Mesodermal cell (in vitro differentiated cells): ENCODE results near the gene PDE9A.

Experiments used
- H3K27ac ChIP-seq: 2 replicates; pipeline ENCODE4 v1.7.0; 2013; ENCODE audit warnings: mild to moderate bottlenecking, low read depth, low read length, moderate library complexity; ENCODE audit not compliant: severe bottlenecking
- H3K36me3 ChIP-seq: 2 replicates; pipeline ENCODE4 v1.7.1; 2013; ENCODE audit warnings: mild to moderate bottlenecking, low read length, moderate library complexity; ENCODE audit not compliant: control insufficient read depth, insufficient read depth
- H3K4me1 ChIP-seq: one replicate; pipeline ENCODE4 v1.7.1; 2013; ENCODE audit warnings: mild to moderate bottlenecking, low read length; ENCODE audit not compliant: insufficient read depth, control insufficient read depth, poor library complexity, severe bottlenecking
- H3K4me3 ChIP-seq: 2 replicates; pipeline ENCODE4 v1.7.0; 2013; ENCODE audit warnings: low read length, control low read depth, mild to moderate bottlenecking; ENCODE audit not compliant: insufficient read depth, poor library complexity, severe bottlenecking; ENCODE audit errors: extremely low read depth
- H3K9me3 ChIP-seq: 2 replicates; pipeline ENCODE4 v1.7.1; 2013; ENCODE audit warnings: mild to moderate bottlenecking, low read length, moderate library complexity; ENCODE audit not compliant: control insufficient read depth
- WGBS, 2 experiments: methylation state at CpG; one replicate each; pipeline ENCODE4 v1.1.5; 2013; ENCODE audit warnings: missing lambda C conversion rate in 2 of 2; ENCODE audit not compliant: insufficient coverage in 2 of 2; 5-methylcytosine and 5-hydroxymethylcytosine counted together

The PDE9A gene

DNA sequence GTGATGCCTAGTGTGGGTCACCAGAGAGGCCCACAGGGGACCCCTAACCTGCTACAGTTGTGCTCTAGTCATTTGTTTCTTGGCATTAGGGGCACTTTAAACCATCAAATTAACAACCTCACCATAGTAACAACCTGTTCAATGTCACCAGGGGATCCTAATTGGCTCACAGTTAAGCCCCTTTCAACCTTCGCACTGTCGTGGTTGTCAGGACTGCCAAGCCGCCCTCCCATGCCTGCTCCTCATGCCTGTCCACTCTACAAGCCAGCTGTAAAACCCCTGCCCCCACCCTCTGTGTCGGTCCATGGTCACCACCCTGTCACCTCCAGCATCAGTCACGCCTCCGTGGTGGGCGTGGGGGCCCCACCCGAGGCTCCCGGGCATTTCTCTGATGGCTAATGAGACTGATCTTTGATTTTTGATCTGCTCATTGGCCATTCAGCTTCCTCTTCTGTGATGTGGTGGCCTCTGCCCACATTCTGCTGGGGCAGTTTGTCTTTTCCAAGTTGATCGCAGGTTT is 129.4 kb downstream of the PDE9A start:
- H3K9me3 ChIP-seq, result no peaks in the 10 kb centered on the region
- no peak overlapping the region for H3K27ac ChIP-seq
- 88 to 90% methylated on average over 8 to 9 of the region's 10 CpGs for WGBS, 2 experiments
- peaks cover 13% of the 10 kb centered on the region for H3K4me1 ChIP-seq
- no peaks in the 10 kb centered on the region for H3K36me3 ChIP-seq
- H3K4me3 ChIP-seq, result no peak overlapping the region

DNA sequence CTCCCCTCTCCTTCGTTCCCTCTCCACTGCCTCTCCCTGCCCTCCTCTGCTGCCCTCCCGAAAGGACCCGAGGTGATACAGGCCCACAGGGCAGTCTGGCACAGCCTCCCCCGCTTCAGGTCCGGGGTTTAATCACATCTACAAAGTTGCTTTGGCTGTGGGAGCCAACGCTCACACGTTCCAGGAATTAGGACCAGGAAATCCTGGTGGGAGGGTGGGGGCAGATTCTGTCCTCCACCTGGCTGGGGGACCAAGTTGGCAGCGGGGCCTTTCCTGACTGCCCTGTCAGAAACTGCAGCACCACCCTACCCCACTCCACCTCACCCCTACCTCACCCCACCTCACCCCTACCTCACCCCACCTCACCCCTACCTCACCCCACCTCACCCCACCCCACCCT is 130.9 kb downstream of the PDE9A start:
- WGBS, 2 experiments, result 63 to 75% methylated on average over 4 to 7 of the region's 8 CpGs
- H3K27ac ChIP-seq, result peak overlapping the region; percentile 24
- H3K36me3 ChIP-seq, result no peaks in the 10 kb centered on the region
- no peaks in the 10 kb centered on the region for H3K9me3 ChIP-seq
- H3K4me3 ChIP-seq, result no peak overlapping the region
- H3K4me1 ChIP-seq, result peaks cover 12% of the 10 kb centered on the region

DNA sequence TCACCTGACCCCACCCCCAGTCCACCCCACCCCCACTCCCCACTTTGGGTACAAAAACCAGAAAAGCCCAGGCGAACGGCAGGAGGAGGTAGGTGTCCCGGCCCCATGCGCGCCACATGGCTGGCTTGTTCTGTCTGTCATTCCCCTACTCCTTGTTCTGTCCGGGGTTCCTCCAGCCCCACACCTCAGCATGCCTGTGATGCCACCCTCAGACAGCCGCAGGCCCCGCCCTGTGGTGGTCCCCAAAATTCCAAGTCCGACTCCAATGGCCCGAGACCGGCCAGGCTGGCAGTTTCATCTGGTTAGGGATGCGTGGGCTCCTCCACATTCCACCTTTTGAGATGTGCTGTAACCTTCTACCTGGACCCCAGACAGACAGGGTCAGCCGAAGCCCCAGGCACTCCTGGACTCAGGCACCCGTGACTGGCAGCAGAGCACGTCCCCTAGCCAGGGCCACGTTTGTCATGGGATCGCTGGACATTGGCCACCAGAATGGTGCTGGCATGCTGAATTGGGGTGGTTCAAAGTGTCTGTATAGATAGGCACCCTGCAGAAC is 131.6 kb downstream of the PDE9A start:
- Histone ChIP-seq H3K4me1 (peaks cover 10% of the 10 kb centered on the region), H3K27ac (no peak overlapping the region), H3K36me3 (no peaks in the 10 kb centered on the region), H3K9me3 (no peaks in the 10 kb centered on the region), H3K4me3 (no peak overlapping the region)
- WGBS, 2 experiments, result 95 to 98% methylated on average over 9 to 15 of the region's 17 CpGs

DNA sequence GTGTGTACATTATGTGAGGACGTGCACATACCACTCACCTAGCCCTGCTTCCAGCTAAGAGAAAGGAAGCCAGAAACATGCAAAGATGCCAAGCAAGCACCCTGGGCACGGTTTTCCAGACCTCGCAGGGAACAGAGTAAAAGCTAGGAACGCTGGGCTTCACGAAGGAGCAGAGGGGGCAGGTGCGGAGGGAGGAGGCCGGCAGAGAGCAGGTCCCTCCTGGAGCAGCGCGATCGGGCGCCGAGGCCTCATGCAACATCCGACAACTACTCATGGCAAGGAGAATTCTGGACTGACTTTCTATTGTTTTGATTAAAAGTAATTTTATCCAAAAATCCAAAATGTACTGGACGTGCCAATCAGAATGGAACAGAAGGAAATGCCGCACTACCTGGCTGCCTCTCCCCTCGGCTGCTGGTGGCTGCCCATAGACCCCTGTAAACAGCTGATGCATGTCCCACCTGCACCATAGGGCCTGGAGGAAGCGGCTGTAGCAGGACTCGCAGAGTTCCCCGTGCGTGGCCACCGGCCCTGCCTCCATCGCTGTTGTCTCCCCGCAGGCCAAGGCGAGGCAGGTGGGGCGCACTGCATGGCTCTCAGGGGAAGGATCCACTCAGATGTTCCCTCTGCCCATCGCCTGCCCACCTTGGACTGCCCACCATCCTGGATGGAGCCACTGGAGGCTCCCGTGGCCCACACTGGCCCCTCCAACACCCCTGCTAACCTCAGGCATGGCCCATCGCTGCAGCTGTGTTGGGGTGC is 132.4 kb downstream of the PDE9A start:
- Histone ChIP-seq H3K9me3 (no peaks in the 10 kb centered on the region), H3K27ac (no peak overlapping the region), H3K36me3 (no peaks in the 10 kb centered on the region), H3K4me3 (no peak overlapping the region), H3K4me1 (peaks cover 10% of the 10 kb centered on the region)
- WGBS, 2 experiments, result 91 to 95% methylated on average over 27 to 28 of the region's 28 CpGs

DNA sequence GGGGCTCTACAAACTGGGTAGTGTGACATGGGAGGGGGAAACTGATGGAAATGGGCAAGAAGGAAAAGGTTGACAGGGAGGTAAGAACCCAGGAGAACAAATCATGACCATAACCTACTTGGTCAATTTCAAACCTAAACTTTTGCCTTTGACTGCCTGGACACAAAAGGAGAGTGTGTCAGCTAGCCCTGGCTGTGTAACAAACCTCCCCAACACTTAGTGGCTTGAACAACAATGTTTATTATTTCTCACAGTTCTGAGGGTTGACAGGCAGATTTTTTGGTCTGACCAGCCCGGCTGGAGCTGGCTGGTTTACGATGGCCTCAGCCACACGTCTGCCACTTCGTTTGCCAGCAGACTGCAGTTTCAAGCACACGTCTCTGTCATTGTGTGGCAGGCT is 133.5 kb downstream of the PDE9A start:
- Histone ChIP-seq H3K9me3 (no peaks in the 10 kb centered on the region), H3K4me3 (no peak overlapping the region), H3K27ac (no peak overlapping the region), H3K4me1 (peaks cover 2% of the 10 kb centered on the region), H3K36me3 (no peaks in the 10 kb centered on the region)
- WGBS, 2 experiments, result 92 to 98% methylated on average over 5 of the region's 5 CpGs

DNA sequence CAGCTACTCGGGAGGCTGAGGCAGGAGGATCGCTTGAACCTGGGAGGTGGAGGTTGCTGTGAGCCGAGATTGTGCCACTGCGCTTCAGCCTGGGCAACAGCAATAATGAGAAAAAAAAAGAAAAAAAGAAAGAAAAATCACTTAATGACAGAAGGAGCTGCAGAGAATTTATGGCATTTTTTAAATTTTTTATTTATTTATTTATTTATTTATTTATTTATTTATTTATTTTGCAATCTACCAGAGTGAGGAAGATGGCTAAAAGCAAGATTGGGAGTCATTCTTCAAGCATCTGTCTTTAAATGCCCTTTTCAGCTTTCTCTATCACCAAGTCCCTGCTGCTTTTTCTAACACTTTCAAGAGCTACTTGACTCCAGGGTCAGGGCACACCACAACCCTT is 134.2 kb downstream of the PDE9A start:
- Histone ChIP-seq H3K4me1 (peaks cover 2% of the 10 kb centered on the region), H3K27ac (no peak overlapping the region), H3K36me3 (no peaks in the 10 kb centered on the region), H3K4me3 (no peak overlapping the region), H3K9me3 (no peaks in the 10 kb centered on the region)
- 92 to 100% methylated on average over 2 to 3 of the region's 4 CpGs for WGBS, 2 experiments

DNA sequence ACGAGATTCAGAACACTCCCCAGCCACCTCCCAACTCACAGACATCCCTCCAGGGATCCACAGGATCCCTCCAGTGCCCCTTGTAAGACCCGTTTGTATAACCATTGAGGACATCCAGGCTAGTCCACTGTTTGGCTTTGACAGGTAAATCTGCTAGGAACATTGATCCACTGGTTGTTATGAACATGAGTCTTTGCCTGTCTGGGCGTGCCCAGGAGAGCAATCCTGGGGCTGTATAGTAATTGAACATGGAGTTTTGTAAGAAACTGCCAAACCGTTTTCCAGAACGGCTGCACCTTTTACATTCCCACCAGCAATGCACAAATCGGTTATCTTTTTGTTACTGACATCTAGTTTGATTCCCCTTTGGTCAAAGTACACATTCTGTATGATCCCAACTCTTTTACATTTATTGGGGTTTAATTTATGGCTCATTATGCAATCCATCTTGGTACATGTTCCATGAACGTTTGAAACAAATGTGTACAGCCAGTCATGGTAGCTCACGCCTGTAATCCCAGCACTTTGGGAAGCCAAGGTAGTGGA is 137.2 kb downstream of the PDE9A start:
- no peaks in the 10 kb centered on the region for H3K36me3 ChIP-seq
- 85 to 88% methylated on average over 5 to 8 of the region's 8 CpGs for WGBS, 2 experiments
- no peak overlapping the region for H3K4me3 ChIP-seq
- H3K9me3 ChIP-seq, result no peaks in the 10 kb centered on the region
- H3K27ac ChIP-seq, result no peak overlapping the region
- no peaks in the 10 kb centered on the region for H3K4me1 ChIP-seq

DNA sequence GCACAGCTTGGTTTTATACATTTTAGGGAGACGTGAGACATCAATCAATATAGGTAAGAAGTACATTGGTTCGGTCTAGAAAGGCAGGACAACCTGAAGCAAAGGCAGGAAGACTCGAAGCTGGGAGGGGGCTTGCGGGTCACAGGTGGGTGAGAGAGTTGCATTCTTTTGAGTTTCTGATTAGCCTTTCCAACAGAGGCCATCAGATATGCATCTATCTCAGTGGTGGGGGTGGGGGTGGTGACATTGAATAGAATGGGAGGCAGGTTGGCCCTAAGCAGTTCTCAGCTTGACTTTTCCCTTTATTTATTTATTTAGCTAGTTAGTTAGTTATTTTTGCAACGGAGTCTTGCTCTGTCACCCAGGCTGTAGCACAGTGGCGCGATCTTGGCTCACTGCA is 140.4 kb downstream of the PDE9A start:
- Histone ChIP-seq H3K36me3 (no peaks in the 10 kb centered on the region), H3K4me3 (no peak overlapping the region), H3K27ac (no peak overlapping the region), H3K9me3 (no peaks in the 10 kb centered on the region), H3K4me1 (no peaks in the 10 kb centered on the region)
- 70 to 90% methylated on average over 3 to 5 of the region's 7 CpGs for WGBS, 2 experiments

DNA sequence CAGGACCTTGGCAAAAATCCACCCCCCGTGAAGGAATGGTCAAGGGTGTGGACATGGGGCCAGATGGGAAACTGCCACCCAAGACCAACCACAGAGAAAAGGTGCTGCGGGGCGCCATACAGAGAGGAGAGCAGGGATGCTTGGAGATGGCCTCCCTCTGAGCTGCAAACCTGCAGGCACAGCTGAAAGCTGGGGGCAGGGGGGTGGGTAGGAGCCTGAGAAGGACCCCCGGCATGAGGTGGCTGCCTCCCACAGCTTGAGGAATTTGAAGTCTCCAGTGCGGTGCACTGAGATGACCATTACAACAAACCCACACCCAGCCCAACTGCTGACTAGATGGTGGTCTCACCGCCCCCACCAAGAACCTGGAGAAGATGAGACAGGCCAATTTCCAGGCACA is 141.1 kb downstream of the PDE9A start:
- Histone ChIP-seq H3K36me3 (no peaks in the 10 kb centered on the region), H3K4me3 (no peak overlapping the region), H3K9me3 (no peaks in the 10 kb centered on the region), H3K4me1 (no peaks in the 10 kb centered on the region), H3K27ac (no peak overlapping the region)
- 69 to 71% methylated on average over 3 to 5 of the region's 6 CpGs for WGBS, 2 experiments

DNA sequence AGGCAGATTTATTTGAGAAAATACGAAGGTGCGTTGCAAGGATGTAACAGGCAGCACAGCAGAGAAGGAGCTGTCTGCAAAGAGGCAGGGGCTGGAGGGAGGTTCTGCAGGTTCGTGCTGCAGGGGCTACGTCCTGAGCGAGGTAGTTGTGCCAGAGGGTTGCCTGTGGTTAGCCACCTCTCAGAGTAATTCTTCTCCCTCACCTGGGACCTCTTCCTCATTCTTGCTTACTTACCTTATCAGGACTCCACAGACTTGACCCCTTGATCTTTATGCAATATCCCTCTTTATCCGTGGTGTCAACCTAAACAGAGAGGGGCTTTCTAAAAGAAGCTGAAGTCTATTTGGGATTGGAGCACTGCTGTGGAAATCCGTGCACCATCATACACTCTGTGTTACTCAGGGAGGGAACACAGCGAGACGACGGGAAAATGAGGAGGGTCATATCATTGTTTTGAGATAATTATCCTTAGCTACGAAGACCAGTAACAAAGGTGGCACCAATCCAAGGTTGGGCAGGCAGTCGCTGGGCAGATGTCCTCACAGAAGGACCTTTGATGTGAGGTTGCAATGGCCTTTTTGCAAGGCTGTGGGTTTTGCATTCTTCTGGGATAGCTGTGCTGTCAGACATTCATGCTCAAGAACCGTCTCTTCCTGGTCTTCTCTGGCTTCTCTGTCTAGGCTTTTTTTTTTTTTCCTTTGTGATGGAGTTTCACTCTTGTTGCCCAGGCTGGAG is 143.1 kb downstream of the PDE9A start:
- Histone ChIP-seq H3K27ac (no peak overlapping the region), H3K4me1 (no peaks in the 10 kb centered on the region), H3K4me3 (no peak overlapping the region), H3K36me3 (no peaks in the 10 kb centered on the region), H3K9me3 (no peaks in the 10 kb centered on the region)
- 89 to 94% methylated on average over 9 to 12 of the region's 13 CpGs for WGBS, 2 experiments
